Breast epithelium (tissue), 3 donors: Measurements from ENCODE around the gene CENPS.

Source experiments
- CTCF ChIP-seq, 3 donors: fragments of 450-650 bp; IDR thresholded peaks; one replicate each; pipeline ENCODE4 v1.5.1; 2016 to 2017; ENCODE audit warnings: antibody characterized with exemption in 3 of 3, mild to moderate bottlenecking in 3 of 3, moderate library complexity in 3 of 3
- POLR2A ChIP-seq: fragments of 450-650 bp; IDR thresholded peaks from one replicate; pipeline ENCODE4 v1.6.1; 2016; ENCODE audit warnings: antibody characterized with exemption, mild to moderate bottlenecking, moderate library complexity
- POLR2AphosphoS5 ChIP-seq, 3 donors: sonication (generic); formaldehyde crosslinking; IDR thresholded peaks; one replicate each; pipeline ENCODE4 v1.6.1; 2017; ENCODE audit warnings: antibody characterized with exemption in 3 of 3

- TF ChIP-seq CTCF (IDR thresholded peaks at IDR 0.05) (no peak), POLR2AphosphoS5 (IDR thresholded peaks at IDR 0.05) (no peak), POLR2A (no peak)
These were observed 3.6 kb downstream of the CENPS start for GRCh38 chr1:10433790-10434189.
